NCI-H2081 treated with DMSO at 0.1 percent for 48 hours (cell line): ENCODE measurements around the gene ANXA4.
"Not testable (repeated sequence)": the region's sequence is repeated elsewhere in the genome, so short reads cannot be mapped to it uniquely, and the experiment has no call there.

Source experiments
- DNase-seq: peaks from one replicate; lab custom pipeline; 2025; lab: John Stamatoyannopoulos, UW

Gene ANXA4

DNA sequence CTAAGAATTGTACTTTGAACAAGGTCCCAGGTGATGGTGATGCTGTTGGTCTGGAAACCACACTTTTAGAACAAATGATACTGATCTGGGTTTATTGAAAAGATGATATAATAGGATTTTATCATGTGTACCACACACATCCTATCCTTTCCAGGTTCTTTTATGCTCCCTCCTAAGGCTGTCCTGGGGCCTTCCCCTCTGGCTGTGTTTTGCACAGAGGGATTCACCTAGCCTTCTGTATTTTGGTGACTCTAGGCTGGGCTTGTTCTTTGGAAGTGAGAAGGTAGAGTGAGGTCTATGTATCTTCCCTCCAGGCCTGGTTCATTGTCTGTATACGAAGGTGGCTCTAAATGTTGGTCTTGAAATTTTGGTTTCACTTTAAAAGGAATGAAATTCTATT is 12.7 kb downstream of the ANXA4 start:
- no peak for DNase-seq

DNA sequence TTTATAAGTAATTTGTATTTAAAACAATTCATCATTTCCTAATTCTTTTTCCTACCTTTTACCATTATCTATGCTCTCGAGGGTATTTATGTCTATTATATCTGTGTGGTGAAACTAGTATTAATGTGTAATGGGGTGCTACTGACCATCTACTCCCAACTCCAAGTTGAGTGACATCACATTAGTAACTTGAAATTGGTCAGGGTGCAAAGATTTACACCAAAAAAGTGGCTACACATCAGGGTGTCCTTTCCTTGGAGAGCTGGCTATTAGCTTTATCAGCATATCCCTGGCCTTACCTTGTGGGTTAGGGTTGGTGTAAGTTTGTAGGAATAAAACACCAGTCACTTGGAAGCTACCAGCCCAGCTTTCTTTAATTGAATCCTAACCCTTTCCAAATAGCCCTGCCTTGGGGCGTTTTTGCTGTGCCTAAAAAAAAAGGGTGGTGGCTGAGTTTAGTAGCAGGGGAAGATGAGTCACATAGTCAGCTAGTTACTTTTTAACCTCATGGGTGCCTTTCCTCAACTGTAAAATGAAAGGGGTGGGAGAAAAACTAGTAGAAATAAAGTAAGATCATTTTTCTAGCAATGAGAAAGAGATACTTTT is 14.0 kb downstream of the ANXA4 start:
- no peak for DNase-seq

DNA sequence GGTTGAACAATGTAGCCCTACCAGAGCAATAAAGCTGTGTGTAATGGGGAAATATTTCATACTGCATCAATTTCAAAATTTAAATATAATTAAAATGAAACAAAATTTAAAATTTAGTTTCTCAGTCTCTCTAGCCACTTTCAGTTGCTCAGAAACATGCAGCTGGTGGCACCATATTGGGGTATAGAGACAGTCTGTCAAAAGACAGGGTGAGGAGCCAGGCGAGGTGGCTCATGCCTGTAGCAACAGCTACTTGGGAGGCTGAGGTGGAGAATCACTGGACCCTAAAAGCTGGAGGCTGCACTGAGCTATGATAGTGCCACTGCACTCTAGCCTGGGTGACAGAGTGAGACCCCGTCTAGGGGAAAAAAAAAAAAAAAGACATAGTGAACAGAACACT is 20.1 kb downstream of the ANXA4 start:
- DNase-seq = no peak

DNA sequence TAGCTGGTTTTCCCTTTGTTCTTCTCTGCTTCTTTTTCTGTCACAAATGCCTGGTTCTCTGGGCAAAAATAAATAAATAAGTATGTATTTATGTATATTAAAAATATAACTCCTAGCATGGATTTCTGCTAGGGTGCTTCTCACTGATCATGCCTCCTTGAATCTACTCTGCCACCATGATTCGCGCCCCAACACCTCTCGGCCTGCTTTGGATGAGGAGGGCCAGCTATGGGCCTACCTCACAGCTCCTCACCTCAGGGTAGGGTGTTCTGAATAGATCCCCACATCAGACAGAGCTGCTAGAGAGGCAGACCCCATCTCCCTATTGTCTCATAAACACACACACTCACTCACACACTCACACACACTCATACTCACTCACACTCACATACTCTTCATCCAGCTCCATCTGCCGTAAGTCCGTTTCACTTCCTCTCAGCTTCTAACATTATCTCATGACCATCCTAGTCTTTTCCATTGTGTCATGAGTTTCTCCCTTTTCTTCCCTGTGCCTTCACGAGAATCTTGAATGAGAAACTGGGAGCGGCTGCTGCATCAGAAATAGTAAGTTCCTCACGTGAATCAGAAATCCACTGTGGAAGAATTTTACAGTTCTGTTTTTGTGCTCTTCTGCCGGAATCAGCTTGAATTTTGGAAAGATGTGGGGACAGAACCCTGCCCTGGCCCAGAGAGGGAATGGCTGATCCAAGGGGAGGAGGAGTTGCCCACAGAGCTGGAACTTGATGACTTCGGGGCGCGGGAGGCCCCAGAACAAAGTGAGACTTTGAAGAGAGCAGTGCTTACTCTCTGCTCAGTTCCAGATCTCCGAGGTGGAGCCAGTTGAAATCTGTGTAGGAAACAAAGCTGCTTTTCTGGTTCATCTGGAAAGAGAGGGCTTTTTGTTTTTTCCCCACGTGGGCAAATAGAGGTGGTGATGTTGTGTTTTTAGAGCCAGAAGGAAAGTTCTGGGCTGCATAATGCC is 20.9 kb downstream of the ANXA4 start:
- no peak for DNase-seq

DNA sequence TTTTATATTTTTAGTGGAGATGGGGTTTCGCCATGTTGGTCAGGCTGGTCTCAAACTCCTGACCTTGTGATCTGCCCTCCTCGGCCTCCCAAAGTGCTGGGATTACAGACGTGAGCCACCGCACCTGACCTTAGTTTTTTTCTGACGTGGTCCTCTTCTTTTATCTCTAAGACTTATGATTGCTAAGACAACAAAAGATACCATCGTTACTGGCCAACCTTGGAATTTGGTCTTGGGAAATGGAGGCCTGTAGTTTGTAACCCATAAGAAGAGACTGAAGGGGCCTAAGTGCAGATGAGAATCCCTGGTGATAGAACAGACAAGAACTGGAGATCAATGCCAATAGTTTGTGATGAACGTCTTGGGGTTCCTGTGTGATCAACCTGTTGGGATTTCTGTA is 21.9 kb downstream of the ANXA4 start:
- DNase-seq = not testable (repeated sequence)

DNA sequence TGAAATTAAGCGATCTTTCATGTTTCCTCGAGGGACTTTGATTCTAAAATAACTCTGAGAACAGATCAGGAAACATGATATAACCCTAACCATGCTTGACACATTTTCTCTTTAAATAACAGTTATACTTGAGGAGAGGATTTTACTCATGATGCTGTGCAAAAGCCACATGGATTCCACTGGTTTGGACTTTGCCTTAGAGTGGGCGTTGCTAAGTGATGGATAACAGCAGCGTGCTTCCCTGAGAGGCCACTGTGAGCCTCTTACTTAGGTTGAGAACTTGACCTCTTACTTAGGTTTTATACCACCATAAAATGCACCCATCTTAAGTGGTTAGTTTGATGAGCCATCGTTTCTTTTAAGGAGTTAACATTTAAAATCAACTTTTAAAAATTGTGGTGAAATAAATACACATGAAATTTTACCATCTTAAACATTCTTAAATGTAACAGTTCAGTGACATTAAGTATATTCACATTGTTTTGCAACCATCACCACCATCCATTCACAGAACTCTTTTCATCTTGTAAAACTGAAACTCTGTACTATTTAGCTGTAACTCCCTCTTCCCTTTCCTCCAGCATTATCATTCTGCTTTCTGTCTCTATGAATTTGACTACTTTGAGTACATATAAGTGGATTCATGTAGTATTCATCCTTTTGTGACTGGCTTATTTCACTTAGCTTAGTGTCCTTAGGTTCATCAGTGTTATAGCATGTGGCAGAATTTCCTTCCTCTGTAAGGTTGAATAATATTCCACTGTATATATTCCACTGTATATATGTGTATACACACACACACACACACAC is 22.6 kb downstream of the ANXA4 start:
- no peak for DNase-seq

DNA sequence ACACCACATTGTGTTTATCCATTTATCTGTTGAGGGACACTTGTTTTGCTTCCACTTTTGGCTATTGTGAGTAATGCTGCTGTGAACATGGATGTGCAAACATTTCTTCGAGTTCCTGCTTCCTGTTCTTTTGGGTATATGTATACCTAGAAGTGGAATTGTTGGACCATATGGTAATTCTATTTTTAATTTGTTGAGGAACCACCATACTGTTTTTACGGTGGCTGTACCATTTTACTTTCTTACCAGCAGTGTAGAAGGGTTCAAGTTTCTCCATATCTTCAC is 23.1 kb downstream of the ANXA4 start:
- no peak for DNase-seq

DNA sequence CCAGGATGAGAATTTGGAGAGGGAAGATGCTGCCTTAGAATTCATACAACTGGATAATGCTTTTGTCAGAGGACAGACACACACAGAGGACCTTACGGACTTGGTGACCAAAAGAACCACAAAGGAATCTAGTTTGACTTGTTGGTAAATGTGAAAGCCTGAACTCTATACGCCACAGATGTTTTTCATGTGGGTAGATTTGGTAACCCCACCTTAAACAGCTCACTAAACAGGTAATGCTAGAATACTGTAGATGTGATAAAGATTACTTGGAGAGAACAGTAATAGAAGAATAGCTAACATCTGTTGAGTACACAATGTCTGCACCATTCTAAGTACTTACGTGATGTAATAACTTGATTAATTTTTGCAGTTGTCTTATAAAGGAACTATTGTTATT is 24.1 kb downstream of the ANXA4 start:
- DNase-seq = no peak

DNA sequence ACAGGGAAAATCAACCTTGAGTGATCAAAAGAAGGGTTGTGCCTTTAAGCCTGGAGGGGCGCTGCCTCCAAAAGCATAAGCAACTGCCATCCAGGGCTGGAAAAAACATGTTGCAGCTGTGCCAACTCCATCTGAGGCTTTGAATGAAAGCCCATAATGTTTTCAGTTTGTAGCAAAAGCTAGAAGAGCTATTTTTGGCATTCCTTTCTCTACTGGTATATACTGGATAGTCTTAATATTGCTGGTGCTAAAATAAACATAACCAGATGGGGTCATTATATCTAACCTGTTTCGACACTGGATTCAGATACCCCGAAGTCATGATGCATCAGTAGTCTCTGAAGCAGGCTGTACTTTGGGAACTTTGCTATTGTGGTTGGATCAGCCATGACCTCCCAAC is 25.1 kb downstream of the ANXA4 start:
- DNase-seq = no peak

DNA sequence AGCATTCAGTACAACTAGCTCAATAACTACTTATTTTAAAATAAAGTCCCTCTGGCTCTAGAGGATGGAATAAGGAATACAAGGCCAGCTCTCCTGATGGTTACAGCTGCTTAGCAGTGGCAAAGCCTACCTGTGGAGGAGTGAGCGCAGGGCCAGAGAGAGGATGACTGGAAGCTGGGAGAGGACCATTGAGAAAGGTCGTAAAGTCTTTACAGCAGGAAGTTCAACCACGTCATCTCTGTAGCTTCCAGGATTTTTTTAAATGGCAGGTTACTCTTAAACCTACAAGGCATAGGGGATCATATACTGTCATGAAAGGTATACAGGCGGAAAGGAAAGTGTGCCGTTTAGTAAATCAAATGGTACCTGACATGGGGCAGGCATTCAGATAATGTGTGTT is 26.3 kb downstream of the ANXA4 start:
- no peak for DNase-seq

DNA sequence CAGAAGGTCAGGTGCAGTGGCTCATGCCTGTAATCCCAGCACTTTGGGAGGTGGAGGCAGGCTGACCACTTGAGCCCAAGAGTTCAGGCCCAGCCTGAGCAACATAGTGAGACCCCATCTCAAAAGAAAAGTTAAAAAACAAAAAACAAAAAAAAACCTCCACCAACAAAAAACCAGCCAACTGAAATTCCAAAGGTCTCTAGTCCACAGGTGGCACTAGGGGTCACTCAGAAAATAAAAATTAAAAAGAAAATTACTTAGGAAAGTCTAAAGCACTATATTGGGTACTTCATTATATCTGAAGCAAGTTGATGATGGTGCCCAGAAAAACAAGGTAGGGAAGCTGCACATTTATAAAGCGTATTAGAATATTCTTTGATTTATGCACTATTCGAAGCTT is 26.9 kb downstream of the ANXA4 start:
- DNase-seq = no peak

DNA sequence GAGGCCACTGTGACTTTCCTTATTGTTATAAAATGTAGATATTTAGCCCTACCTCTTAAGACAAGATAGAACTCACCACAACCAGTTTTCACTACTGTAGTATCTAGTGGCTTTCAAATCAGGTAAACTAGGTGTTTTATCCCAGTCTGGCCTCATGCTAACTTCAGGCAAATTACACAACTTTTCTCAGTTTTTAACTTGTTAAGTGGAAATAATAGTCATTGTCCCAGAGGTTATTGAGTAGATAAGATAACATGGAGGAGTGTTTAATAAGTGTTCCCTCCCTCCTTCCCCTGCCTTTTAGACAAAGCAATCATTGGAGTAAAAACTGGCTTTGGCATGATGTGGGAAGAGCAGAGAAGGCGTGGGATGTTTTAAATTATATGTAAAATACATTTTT is 27.3 kb downstream of the ANXA4 start:
- no peak for DNase-seq

DNA sequence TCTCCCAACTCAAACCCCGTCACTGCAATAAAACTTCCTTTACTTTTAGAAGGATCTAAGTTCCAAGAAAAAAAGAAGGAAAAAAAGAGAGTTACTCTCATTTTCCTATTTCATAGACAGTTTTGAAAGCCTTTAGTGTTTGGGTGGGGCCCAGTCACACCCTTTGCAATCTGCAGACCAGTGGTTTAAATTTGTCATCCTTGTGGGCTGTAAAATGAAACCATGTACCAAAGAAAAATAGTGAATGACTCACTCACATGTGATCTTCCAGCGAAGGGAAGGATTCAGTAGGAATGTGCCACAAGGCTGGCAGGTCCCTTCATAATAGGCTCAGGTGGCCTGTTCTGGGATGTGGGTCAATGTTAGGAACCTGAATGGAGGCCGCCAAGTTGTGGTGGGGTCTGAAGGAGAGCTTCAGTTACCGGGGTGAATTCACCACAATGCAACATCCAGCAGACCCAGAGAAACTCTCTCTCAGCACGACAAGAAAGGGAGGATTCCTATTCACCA is 28.3 kb downstream of the ANXA4 start:
- DNase-seq = no peak

DNA sequence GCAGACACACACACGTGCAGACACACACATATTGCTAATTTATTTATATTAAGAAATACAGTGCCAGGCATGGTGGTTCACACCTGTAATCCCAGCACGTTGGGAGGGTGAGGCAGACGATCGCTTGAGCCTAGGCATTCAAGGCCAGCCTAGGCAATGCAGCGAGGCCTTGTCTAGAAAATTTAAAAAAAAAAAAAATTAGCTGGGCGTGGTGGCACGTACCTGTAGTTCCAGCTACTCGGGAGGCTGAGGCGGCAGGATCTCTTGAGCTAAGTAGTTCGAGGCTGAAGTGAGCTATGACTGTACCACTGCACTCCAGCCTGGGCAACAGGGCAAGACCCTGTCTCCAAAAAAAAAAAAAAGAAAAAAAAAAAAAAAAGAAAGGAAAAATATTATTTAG is 28.8 kb downstream of the ANXA4 start:
- no peak for DNase-seq

DNA sequence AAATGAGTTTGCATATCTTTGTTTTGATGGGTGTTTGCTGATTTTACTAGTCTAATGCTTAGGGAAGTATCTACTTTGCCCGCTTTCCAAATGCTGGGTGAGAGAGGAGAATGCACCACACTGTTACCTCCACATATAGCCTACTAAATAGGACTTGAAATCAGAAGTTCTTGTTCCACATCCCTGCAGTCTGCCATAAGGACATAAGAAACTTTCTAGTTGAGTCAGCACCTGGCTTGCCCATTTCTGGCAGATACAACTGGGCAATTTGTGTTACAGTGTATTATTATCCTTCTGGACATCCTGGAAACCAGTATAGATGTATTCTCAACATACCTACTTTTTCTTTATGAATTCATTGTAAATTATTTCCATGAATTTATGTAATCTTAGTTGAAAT is 29.5 kb downstream of the ANXA4 start:
- no peak for DNase-seq

DNA sequence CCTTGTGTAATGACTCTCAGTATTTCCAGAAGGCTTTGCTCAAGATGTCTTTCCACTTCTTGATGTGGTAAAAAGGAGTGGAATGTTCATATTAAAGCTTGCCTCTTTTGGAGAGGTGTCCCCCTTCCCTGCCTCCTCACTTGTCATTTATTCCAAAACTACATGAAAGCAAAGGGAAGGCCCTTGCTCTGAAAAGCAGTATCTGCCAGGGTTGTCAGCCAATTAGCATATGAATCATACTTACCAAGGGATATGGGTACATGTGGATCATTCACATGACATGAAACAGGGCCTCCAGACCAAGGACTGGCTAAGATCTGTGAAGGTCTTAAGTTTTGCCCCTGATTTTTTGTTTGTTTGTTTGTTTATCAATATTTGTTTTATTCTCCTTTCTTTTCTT is 31.3 kb downstream of the ANXA4 start:
- DNase-seq = no peak

DNA sequence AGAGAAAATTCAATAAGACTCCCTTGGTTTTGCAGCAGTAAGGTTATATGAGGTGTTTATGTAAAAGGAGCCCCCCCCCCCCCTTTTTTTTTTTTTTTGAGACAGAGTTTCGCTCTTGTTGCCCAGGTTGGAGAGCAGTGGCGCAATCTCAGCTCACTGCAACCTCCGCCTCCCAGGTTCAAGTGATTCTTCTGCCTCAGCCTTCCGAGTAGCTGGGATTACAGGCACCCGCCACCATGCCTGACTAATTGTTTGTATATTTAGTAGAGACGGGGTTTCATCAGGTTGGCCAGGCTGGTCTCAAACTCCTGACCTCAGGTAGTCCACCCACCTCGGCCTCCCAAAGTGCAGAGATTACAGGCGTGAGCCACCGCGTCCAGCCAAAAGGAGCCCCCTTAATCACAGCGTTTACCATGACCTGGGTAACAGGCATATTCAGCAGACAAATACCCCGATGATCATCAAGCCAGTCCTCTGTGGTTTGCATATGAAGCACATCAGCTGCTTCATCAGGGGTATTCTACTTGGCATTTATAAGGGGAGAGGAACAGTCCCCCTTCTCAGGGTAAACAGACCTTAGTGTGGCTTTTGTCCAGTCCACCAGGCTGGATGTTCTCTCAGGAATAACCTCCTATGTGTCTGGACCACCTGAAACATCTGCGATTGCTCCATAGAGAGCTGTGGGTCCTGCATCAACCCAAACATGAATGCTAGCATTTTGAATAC is 32.5 kb downstream of the ANXA4 start:
- DNase-seq = not testable (repeated sequence)

DNA sequence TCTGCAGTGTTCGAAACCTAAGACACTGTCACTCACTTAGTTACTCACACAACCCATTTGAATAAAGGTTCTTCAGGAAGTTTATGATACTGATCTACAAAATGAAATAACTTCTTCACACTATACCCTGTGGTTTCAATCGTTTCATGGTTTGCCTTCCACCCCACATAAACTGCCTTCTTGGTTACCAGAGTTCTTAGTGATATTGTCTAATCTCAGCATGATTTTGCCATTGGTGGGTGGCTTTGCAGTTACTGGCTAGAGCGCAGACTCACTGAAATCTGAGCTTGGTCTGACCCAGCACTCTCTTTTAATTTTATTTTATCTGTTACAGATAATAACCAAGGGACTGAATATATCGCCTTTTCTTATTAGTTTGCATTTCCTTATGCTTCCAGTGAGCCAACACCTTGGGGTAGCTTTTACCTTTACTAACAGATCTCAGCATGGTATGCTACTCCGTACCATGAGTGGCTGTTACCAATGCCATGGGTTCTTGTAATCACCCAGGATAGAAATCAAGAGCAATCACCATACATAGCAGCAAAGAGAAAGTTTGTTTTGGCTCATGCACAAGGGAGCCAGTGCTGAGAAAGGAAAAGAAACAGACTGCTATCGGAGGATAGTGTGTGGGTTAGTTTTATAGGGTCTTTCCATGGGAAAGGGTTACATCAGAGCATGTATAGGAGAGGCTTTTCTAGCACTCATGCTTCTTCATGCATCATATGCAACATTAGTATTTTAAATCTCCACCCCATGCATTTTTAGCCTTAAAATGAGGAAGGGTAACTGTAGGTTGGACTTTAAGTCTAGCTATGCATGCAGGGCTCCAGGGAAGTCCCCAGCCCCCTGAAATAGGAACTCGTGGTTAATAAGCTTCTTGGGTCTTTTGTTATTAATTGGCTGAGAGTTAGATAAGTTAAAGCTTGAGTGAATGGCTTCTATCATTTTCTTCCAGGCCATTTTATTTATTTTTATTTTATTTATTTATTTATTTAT is 33.3 kb downstream of the ANXA4 start:
- no peak for DNase-seq

DNA sequence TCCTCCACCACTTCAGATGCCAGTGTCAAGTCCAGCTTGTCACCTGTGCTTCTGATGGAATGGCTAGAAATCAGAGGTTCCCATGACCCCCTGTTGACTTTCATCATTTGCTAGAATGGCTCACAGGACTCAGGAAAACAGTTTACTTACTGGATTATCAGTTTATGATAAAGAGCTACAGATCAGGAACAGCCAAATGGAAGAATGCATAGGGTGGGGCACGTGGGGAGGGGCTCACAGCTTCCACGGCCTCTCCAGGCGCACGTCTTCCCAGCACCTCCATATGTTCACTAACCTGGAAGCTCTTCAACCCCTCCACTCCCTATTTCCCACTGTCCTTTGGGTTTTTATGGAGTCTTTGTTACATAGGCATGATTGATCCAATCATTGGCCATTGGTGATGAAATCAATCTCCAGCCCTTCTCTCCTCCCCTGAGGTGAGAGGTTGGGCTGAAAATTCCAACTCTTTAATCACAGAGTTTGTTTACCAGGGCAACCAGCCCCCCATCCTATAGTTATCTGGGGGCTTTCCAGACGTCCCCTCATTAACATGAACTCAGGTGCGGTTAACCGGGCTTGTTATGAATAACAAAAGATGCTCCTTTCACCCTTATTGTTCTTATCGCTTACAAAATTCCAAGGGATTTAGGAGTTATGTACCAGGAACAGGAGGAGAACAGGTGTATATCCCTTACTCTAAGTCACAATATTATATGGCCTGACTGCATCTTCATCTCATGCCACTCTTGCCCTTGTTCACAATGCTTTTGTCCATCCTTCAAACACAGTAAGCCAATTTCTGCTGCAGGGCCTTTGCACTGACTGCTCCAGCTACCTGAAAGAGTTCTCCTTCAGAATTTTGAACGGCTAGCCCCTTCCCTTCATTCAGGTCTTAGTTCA is 35.2 kb downstream of the ANXA4 start:
- no peak for DNase-seq

DNA sequence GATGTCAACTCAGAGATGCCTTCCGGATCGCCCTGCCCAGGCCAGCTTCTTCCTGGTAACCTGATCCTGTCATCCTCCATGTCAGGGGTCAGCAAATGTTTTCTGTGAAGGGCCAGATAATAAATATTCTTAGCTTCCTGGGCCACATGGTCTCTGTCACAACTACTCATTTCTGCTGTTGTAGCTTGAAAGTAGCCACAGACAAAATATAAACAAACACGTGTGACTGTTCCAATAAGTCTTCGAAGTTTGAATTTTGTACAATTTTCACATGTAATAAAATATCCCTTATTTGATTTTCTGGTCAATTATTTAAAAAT is 35.8 kb downstream of the ANXA4 start:
- DNase-seq = no peak
